IMR-90 (cell line): ENCODE measurements around the gene HGD. TPM values are rescaled to one million over a fixed set of nuclear protein-coding genes. Genes with fewer than 3 reads are reported as not detected.
A peak's percentile ranks its signal among the peaks of the same experiment; 100 is the strongest.

Experiments used
- ATAC-seq: fragments of 200-7000 bp; cut with Tn5 transposase; 2 replicates; pipeline ENCODE4 v1.9.1; 2020; ENCODE audit warnings: low read depth, mild to moderate bottlenecking, moderate library complexity
- BruUV-seq: library from RNA; stranded (reverse); fragments of 400-500 nt; replicated peaks from 2 replicates; lab custom pipeline; 2021; lab: Mats Ljungman, UMichigan
- CTCF ChIA-PET: fragments of 300-600 bp; formaldehyde crosslinking; extraction: SDS; loops from one replicate; lab custom pipeline; 2021; ENCODE audit warnings: antibody characterized with exemption; lab: Yijun Ruan, JAX
- POLR2A ChIA-PET: fragments of 300-600 bp; sonication (Branson Sonifier 250); formaldehyde crosslinking; loops from one replicate; lab custom pipeline; 2022; ENCODE audit warnings: antibody characterized with exemption; ENCODE audit not compliant: unreplicated experiment; lab: Charles Lee
- DNase-seq: peaks from one replicate; pipeline ENCODE4 v3.0.0; 2013
- H2AFZ ChIP-seq: replicated peaks from 2 replicates; pipeline ENCODE3; 2013; ENCODE audit warnings: low read length, mild to moderate bottlenecking; ENCODE audit not compliant: poor library complexity
- H2AK5ac ChIP-seq: 2 replicates; pipeline ENCODE4 v1.6.1; 2013; ENCODE audit warnings: low read depth, low read length, inconsistent platforms
- H2AK9ac ChIP-seq: replicated peaks from 2 replicates; pipeline ENCODE3; 2013; ENCODE audit warnings: mild to moderate bottlenecking, low read depth, low read length, moderate library complexity; ENCODE audit not compliant: poor library complexity
- H2BK120ac ChIP-seq: 2 replicates; pipeline ENCODE4 v1.6.1; 2013; ENCODE audit warnings: low read depth, low read length, inconsistent platforms
- H2BK15ac ChIP-seq: 3 replicates; pipeline ENCODE4 v1.6.1; 2013; ENCODE audit warnings: low read depth, low read length, inconsistent platforms
- H2BK20ac ChIP-seq: 2 replicates; pipeline ENCODE4 v1.6.1; 2013; ENCODE audit warnings: low read depth, mild to moderate bottlenecking, inconsistent platforms, low read length, moderate library complexity
- H2BK5ac ChIP-seq: 2 replicates; pipeline ENCODE4 v1.6.1; 2013; ENCODE audit warnings: mild to moderate bottlenecking, low read depth, low read length, inconsistent platforms; ENCODE audit not compliant: poor library complexity, severe bottlenecking
- H3K14ac ChIP-seq: replicated peaks from 2 replicates; pipeline ENCODE4 v1.6.1; 2013; ENCODE audit warnings: low read depth, low read length, inconsistent platforms
- H3K18ac ChIP-seq: 2 replicates; pipeline ENCODE4 v1.6.1; 2013; ENCODE audit warnings: low read depth, low read length, control low read depth
- H3K23ac ChIP-seq: 2 replicates; pipeline ENCODE4 v1.6.1; 2013; ENCODE audit warnings: low read depth, low read length, inconsistent platforms
- H3K27ac ChIP-seq: 2 replicates; pipeline ENCODE4 v1.5.1; 2013; ENCODE audit warnings: mild to moderate bottlenecking, control low read depth, low read length; ENCODE audit not compliant: insufficient read depth
- H3K27me3 ChIP-seq: 2 replicates; pipeline ENCODE4 v1.6.1; 2013; ENCODE audit warnings: low read length; ENCODE audit not compliant: control insufficient read depth, insufficient read depth
- H3K36me3 ChIP-seq: 2 replicates; pipeline ENCODE4 v1.6.1; 2013; ENCODE audit warnings: low read length, mixed read lengths; ENCODE audit not compliant: control insufficient read depth, insufficient read depth
- H3K4ac ChIP-seq: 2 replicates; pipeline ENCODE4 v1.6.1; 2013; ENCODE audit warnings: low read depth, low read length, inconsistent platforms
- H3K4me1 ChIP-seq: 2 replicates; pipeline ENCODE4 v1.6.1; 2013; ENCODE audit warnings: low read length, mixed read lengths; ENCODE audit not compliant: control insufficient read depth, insufficient read depth
- H3K4me2 ChIP-seq: 2 replicates; pipeline ENCODE4 v1.6.1; 2013; ENCODE audit warnings: low read depth, mild to moderate bottlenecking, control low read depth, low read length, moderate library complexity
- H3K4me3 ChIP-seq: 2 replicates; pipeline ENCODE4 v1.5.1; 2013; ENCODE audit warnings: low read depth, mild to moderate bottlenecking, control low read depth, low read length, moderate library complexity; ENCODE audit not compliant: insufficient read depth
- H3K56ac ChIP-seq: 2 replicates; pipeline ENCODE4 v1.6.1; 2013; ENCODE audit warnings: low read length, inconsistent platforms; ENCODE audit not compliant: insufficient read depth; ENCODE audit errors: extremely low read depth
- H3K79me1 ChIP-seq, 2 experiments: 2 replicates each; pipeline ENCODE4 v1.6.1; 2013; ENCODE audit warnings: low read length in 2 of 2, inconsistent platforms in 1 of 2, low read depth in 1 of 2
- H3K9ac ChIP-seq: 2 replicates; pipeline ENCODE4 v1.6.1; 2013; ENCODE audit warnings: low read depth, low read length, control low read depth
- H3K9me1 ChIP-seq: 2 replicates; pipeline ENCODE4 v1.6.1; 2013; ENCODE audit warnings: low read length, inconsistent platforms; ENCODE audit not compliant: insufficient read depth
- H3K9me3 ChIP-seq: 2 replicates; pipeline ENCODE4 v1.6.1; 2013; ENCODE audit warnings: low read length; ENCODE audit not compliant: control insufficient read depth, insufficient read depth
- H4K20me1 ChIP-seq: 2 replicates; pipeline ENCODE4 v1.6.1; 2013; ENCODE audit warnings: low read length, inconsistent platforms; ENCODE audit not compliant: insufficient read depth
- H4K5ac ChIP-seq: 2 replicates; pipeline ENCODE4 v1.6.1; 2013; ENCODE audit warnings: mild to moderate bottlenecking, low read depth, low read length, control low read depth
- H4K8ac ChIP-seq, 2 experiments: 2 replicates each; pipeline ENCODE4 v1.6.1; 2013; ENCODE audit warnings: low read depth in 2 of 2, low read length in 2 of 2, control low read depth in 1 of 2, inconsistent platforms in 1 of 2
- H4K91ac ChIP-seq: 2 replicates; pipeline ENCODE4 v1.6.1; 2013; ENCODE audit warnings: low read depth, low read length, inconsistent platforms; ENCODE audit not compliant: insufficient read depth
- BHLHE40 ChIP-seq: fragments of 150-350 bp; IDR thresholded peaks from 2 replicates; pipeline ENCODE4 v1.6.1; 2016; ENCODE audit warnings: mild to moderate bottlenecking, low read depth, low read length
- CTCF ChIP-seq: conservative IDR thresholded peaks from 2 replicates; pipeline ENCODE4 v1.5.1; 2012; ENCODE audit warnings: mild to moderate bottlenecking, low read depth, low read length, improper control_type of control experiment
- MAZ ChIP-seq: IDR thresholded peaks from 2 replicates; pipeline ENCODE4 v1.6.1; 2012; ENCODE audit warnings: low read depth, mild to moderate bottlenecking, low read length, improper control_type of control experiment, moderate library complexity, borderline replicate concordance
- NFE2L2 ChIP-seq: fragments of 150-350 bp; IDR thresholded peaks from 2 replicates; pipeline ENCODE4 v1.6.1; 2016; ENCODE audit warnings: low read depth, mild to moderate bottlenecking, low read length
- POLR2A ChIP-seq: IDR thresholded peaks from 2 replicates; pipeline ENCODE4 v1.6.1; 2012; ENCODE audit warnings: mild to moderate bottlenecking, low read depth, low read length
- RAD21 ChIP-seq: IDR thresholded peaks from 2 replicates; pipeline ENCODE4 v1.6.1; 2012; ENCODE audit warnings: low read length, improper control_type of control experiment
- RCOR1 ChIP-seq: IDR thresholded peaks from 2 replicates; pipeline ENCODE4 v1.6.1; 2012; ENCODE audit warnings: mild to moderate bottlenecking, low read length, improper control_type of control experiment; ENCODE audit not compliant: insufficient replicate concordance
- RFX5 ChIP-seq: IDR thresholded peaks from 2 replicates; pipeline ENCODE4 v1.8.0; 2012; ENCODE audit warnings: low read depth, mild to moderate bottlenecking, low read length, moderate library complexity
- SMC3 ChIP-seq: fragments of 150-350 bp; IDR thresholded peaks from 2 replicates; pipeline ENCODE4 v1.6.1; 2016; ENCODE audit warnings: low read depth, mild to moderate bottlenecking, antibody characterized with exemption, low read length, moderate library complexity
- USF2 ChIP-seq: fragments of 150-350 bp; IDR thresholded peaks from 2 replicates; pipeline ENCODE4 v1.6.1; 2017; ENCODE audit warnings: mild to moderate bottlenecking, antibody characterized with exemption, low read length, low read depth
- WGBS, 2 experiments: methylation state at CpG; one replicate each; pipeline versions ENCODE4 v1.1.5 to v1.1.7; 2013; ENCODE audit warnings: missing lambda C conversion rate in 2 of 2; ENCODE audit not compliant: insufficient read length in 1 of 2; ENCODE audit errors: extremely low coverage in 2 of 2; 5-methylcytosine and 5-hydroxymethylcytosine counted together
- dilution Hi-C: fragments of 300-500 bp; cut with HindIII; formaldehyde crosslinking; loops from one replicate; pipeline ENCODE4 v1.14.3; 2018; ENCODE audit warnings: low sequenced_read_pairs; ENCODE audit not compliant: unreplicated experiment
- in situ Hi-C: fragments of 300-500 bp; cut with MboI; formaldehyde crosslinking; loops from 3 replicates; pipeline ENCODE4 v1.14.3; 2019; ENCODE audit warnings: low sequenced_read_pairs, inconsistent platforms, mixed read lengths
- intact Hi-C: fragments of 100-400 bp; cut with micrococcal nuclease; formaldehyde crosslinking; loops from 2 replicates; pipeline ENCODE4 v1.10.0; 2022
- polyA plus RNA-seq, 3 experiments: library from polyadenylated mRNA; depleted of rRNA; stranded (reverse); fragments of >200 nt; gene quantifications; 2 replicates each; pipeline ENCODE4 v1.2.3, GENCODE V29; 2012; ENCODE audit warnings: low replicate concordance in 1 of 3
- total RNA-seq: library from RNA; depleted of rRNA; stranded (reverse); fragments of >200 nt; gene quantifications from 2 replicates; pipeline ENCODE4 v1.2.3, GENCODE V29; 2012
- TF ChIP-seq, protein P1 (sequence below): fragments of 150-350 bp; IDR thresholded peaks from 2 replicates; pipeline ENCODE4 v1.6.1; 2016; ENCODE audit warnings: low read depth, mild to moderate bottlenecking, low read length, moderate library complexity, borderline replicate concordance

HGD gene
- total and polyA plus RNA-seq, 2 of the 4 experiments (the other 2 are of a cell fraction) = 0.14 TPM; not detected in 1

GRCh38 chr3:120705884-120706582 lies 24.0 kb upstream of the HGD start:
- intact Hi-C loops (no loop called here), in situ Hi-C loops (no loop called here), dilution Hi-C loops (no loop called here)
- WGBS, 2 experiments = no CpG with 5 or more reads among the region's 5 CpGs
- H3K4me3 ChIP-seq = no peak overlapping the region
- ATAC-seq (no peak), DNase-seq (no peak)
- H2AK5ac ChIP-seq = no peak overlapping the region
- POLR2A ChIA-PET = no interaction called here
- H3K4ac ChIP-seq = no peak overlapping the region
- peaks cover 3% of the 10 kb centered on the region; the same call in 1 of the 2 replicates for H3K9me3 ChIP-seq
- peak overlapping the region; percentile 46 for H2BK5ac ChIP-seq
- H3K9me1 ChIP-seq = no peaks in the 10 kb centered on the region
- CTCF ChIA-PET = no interaction called here
- no peak overlapping the region for H2BK15ac ChIP-seq
- H4K8ac ChIP-seq = no peak overlapping the region
- H2BK120ac ChIP-seq = no peak overlapping the region
- peaks cover 2% of the 10 kb centered on the region for H3K4me1 ChIP-seq
- TF ChIP-seq POLR2A (no peak), USF2 (no peak), CTCF (no peak), RAD21 (no peak), BHLHE40 (no peak), SMC3 (no peak), MAZ (no peak), RFX5 (no peak), NFE2L2 (no peak), RCOR1 (no peak)
- TF ChIP-seq, protein P1, sequence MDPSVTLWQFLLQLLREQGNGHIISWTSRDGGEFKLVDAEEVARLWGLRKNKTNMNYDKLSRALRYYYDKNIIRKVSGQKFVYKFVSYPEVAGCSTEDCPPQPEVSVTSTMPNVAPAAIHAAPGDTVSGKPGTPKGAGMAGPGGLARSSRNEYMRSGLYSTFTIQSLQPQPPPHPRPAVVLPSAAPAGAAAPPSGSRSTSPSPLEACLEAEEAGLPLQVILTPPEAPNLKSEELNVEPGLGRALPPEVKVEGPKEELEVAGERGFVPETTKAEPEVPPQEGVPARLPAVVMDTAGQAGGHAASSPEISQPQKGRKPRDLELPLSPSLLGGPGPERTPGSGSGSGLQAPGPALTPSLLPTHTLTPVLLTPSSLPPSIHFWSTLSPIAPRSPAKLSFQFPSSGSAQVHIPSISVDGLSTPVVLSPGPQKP = no peak
- H2AFZ ChIP-seq = no peak overlapping the region
- H3K27me3 ChIP-seq = no peaks in the 10 kb centered on the region
- peaks cover 5% of the 10 kb centered on the region; the same call in 1 of the 2 replicates for H3K36me3 ChIP-seq
- H3K56ac ChIP-seq = no peak overlapping the region
- peaks cover 0 to 6% of the 10 kb centered on the region in 2 experiments; a peak in 2 of 4 replicates for H3K79me1 ChIP-seq
- H4K20me1 ChIP-seq = no peaks in the 10 kb centered on the region
- no peak overlapping the region for H4K5ac ChIP-seq
- no peak overlapping the region for H3K23ac ChIP-seq
- peak overlapping the region; percentile 26; the same call in 1 of the 2 replicates for H3K27ac ChIP-seq
- no peak overlapping the region for H3K14ac ChIP-seq
- no TSS peak for BruUV-seq
- H4K91ac ChIP-seq = no peak overlapping the region
- no peak overlapping the region for H2BK20ac ChIP-seq
- no peak overlapping the region for H2AK9ac ChIP-seq
- peak overlapping the region; percentile 16; the same call in 1 of the 2 replicates for H3K18ac ChIP-seq
- no peak overlapping the region for H3K9ac ChIP-seq
- no peak overlapping the region for H3K4me2 ChIP-seq
